Common myeloid progenitor, CD34-positive (primary cell): ENCODE results near the gene SLC22A2.

Experiments
- CTCF ChIA-PET: fragments of 350-600 bp; sonication (Branson Sonifier 250); formaldehyde crosslinking; loops from one replicate; lab custom pipeline; 2021; ENCODE audit warnings: antibody characterized with exemption; lab: Charles Lee
- POLR2A ChIA-PET: fragments of 350-600 bp; sonication (Branson Sonifier 250); formaldehyde crosslinking; loops from one replicate; lab custom pipeline; 2021; ENCODE audit warnings: antibody characterized with exemption; lab: Charles Lee
- DNase-seq, 3 donors: peaks; one replicate each; pipeline versions ENCODE4 v3.0.0 to v3.0.0-alpha.2; 2013
- H3K27ac ChIP-seq, 2 experiments: 1 replicate in 1 of 2; 2 replicates in 1 of 2; pipeline ENCODE4 v1.7.0; 2013; ENCODE audit warnings: inconsistent platforms in 2 of 2, low read length in 2 of 2, mild to moderate bottlenecking in 2 of 2, low read depth in 1 of 2, moderate library complexity in 1 of 2; ENCODE audit not compliant: severe bottlenecking in 2 of 2, insufficient read depth in 1 of 2, poor library complexity in 1 of 2
- H3K27me3 ChIP-seq, 5 experiments: replicated peaks in 2 of 5; 1 replicate in 3 of 5; 2 replicates in 2 of 5; pipeline versions ENCODE4 v1.6.1 to v1.7.0; 2013; ENCODE audit warnings: low read length in 4 of 5, mild to moderate bottlenecking in 2 of 5, moderate library complexity in 2 of 5, inconsistent platforms in 1 of 5; ENCODE audit not compliant: insufficient read depth in 5 of 5, control insufficient read depth in 4 of 5
- H3K36me3 ChIP-seq, 4 experiments: 1 replicate in 2 of 4; 2 replicates in 2 of 4; pipeline versions ENCODE4 v1.6.1 to v1.7.0; 2013; ENCODE audit warnings: low read length in 3 of 4, control low read depth in 1 of 4, mild to moderate bottlenecking in 1 of 4; ENCODE audit not compliant: control insufficient read depth in 4 of 4, insufficient read depth in 4 of 4
- H3K4me1 ChIP-seq, 4 experiments: 1 replicate in 3 of 4; 2 replicates in 1 of 4; pipeline versions ENCODE4 v1.6.1 to v1.7.1; 2013; ENCODE audit warnings: low read length in 3 of 4, mild to moderate bottlenecking in 3 of 4, control low read depth in 1 of 4, inconsistent platforms in 1 of 4, moderate library complexity in 1 of 4; ENCODE audit not compliant: control insufficient read depth in 4 of 4, insufficient read depth in 4 of 4; ENCODE audit errors: control extremely low read depth in 1 of 4
- H3K4me3 ChIP-seq, 7 experiments: 1 replicate in 4 of 7; 2 replicates in 3 of 7; pipeline versions ENCODE4 v1.5.1 to v1.7.0; 2013; ENCODE audit warnings: mild to moderate bottlenecking in 7 of 7, low read length in 6 of 7, moderate library complexity in 6 of 7, inconsistent platforms in 2 of 7, low read depth in 2 of 7, control low read depth in 1 of 7; ENCODE audit not compliant: insufficient read depth in 4 of 7, control insufficient read depth in 1 of 7; ENCODE audit errors: extremely low read depth in 1 of 7
- H3K9me3 ChIP-seq, 5 experiments: 1 replicate in 4 of 5; 2 replicates in 1 of 5; pipeline versions ENCODE4 v1.6.1 to v1.7.1; 2013; ENCODE audit warnings: low read length in 4 of 5, mild to moderate bottlenecking in 2 of 5, inconsistent platforms in 1 of 5, low read depth in 1 of 5, moderate library complexity in 1 of 5; ENCODE audit not compliant: control insufficient read depth in 4 of 5, insufficient read depth in 2 of 5; ENCODE audit errors: control extremely low read depth in 1 of 5
- WGBS: methylation state at CpG from one replicate; pipeline ENCODE4 v1.1.5; 2013; ENCODE audit not compliant: insufficient coverage; 5-methylcytosine and 5-hydroxymethylcytosine counted together

Gene SLC22A2

DNA sequence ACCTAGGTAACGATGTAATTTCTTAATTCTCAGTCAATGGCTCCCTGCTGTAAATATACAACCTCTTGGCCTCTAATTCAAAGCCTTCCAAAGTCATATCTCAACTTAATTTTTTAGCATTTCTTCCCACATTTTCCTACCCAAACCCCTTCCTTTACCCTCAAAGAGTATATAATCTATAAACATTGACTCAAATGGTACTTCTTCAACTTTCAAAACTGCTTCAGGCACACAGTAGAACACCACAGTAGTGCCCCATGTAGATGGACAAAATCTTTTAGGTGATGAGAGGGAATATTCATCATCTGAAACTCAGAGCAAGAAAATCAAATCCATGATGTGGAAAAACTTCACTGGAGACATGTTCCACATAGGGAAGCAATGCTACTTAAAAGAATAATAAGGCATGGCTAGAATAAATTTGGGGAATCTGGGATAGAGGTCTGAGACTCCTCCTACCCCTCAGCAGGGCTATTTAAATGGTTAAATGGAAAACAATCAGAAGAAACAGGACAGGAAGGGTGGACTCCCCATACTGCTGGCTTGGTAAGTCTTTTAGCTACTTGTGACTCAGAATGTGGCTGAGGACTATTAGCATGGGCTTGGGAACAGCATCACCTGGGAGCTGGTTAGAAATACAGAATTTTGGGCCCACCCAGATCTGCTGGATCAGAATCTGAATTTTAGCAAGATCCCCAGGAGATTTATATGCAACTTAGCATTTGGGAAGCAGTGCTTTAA lies 6.4 kb downstream of the SLC22A2 start:
- CTCF ChIA-PET = no interaction called here
- 88% methylated on average over 1 of the region's 1 CpG for WGBS

GRCh38 chr6:160249671-160250070 lies 8.9 kb downstream of the SLC22A2 start:
- Histone ChIP-seq H3K27me3 (peaks cover 0 to 3% (median 0%) of the 10 kb centered on the region in 5 experiments), H3K36me3 (no peaks in the 10 kb centered on the region), H3K4me3 (no peak overlapping the region), H3K27ac (no peak overlapping the region), H3K9me3 (no peaks in the 10 kb centered on the region), H3K4me1 (no peaks in the 10 kb centered on the region)
- DNase-seq = no peak
- ChIA-PET POLR2A (no interaction called here), CTCF (no interaction called here)
- WGBS = no CpG with 5 or more reads among the region's 3 CpGs

More for the DNA sequence above, 6.4 kb downstream of the SLC22A2 start:
- Histone ChIP-seq H3K36me3 (no peaks in the 10 kb centered on the region), H3K27ac (no peak overlapping the region), H3K27me3 (peaks cover 0 to 5% (median 3%) of the 10 kb centered on the region in 5 experiments), H3K9me3 (no peaks in the 10 kb centered on the region), H3K4me3 (no peak overlapping the region), H3K4me1 (no peaks in the 10 kb centered on the region)
- no peak for DNase-seq
- POLR2A ChIA-PET = no interaction called here

DNA sequence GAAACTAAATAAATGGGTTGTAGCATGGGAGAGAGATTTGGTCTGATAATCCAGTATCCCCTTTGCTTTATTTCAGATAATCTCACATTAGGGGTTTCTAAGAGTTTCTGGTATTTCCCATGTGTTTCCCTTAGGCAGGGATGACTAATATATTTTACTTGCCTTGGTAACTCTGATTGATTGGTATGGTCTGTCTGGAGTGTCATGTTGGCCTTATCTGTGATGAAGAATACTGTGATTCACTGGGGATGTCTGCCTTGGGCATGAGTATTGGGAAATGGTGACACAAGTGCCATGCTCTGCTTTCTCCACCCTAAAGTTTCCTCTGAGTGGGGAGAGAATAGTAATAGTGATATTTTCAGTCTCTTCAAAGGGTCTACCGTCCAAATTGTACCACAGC lies 10.1 kb downstream of the SLC22A2 start:
- H3K4me3 ChIP-seq = no peak overlapping the region
- H3K4me1 ChIP-seq = no peaks in the 10 kb centered on the region
- H3K36me3 ChIP-seq = no peaks in the 10 kb centered on the region
- no peaks in the 10 kb centered on the region for H3K9me3 ChIP-seq
- ChIA-PET POLR2A (no interaction called here), CTCF (no interaction called here)
- H3K27ac ChIP-seq = no peak overlapping the region
- WGBS = no CpG with 5 or more reads among the region's 1 CpG
- peaks cover 0 to 3% (median 0%) of the 10 kb centered on the region in 5 experiments for H3K27me3 ChIP-seq
- no peak for DNase-seq

- Histone ChIP-seq H3K27me3 (peaks cover 0 to 3% (median 0%) of the 10 kb centered on the region in 5 experiments), H3K9me3 (no peaks in the 10 kb centered on the region), H3K4me3 (no peak overlapping the region), H3K36me3 (no peaks in the 10 kb centered on the region), H3K4me1 (no peaks in the 10 kb centered on the region), H3K27ac (no peak overlapping the region)
- CTCF ChIA-PET = no interaction called here
- DNase-seq = no peak
- POLR2A ChIA-PET = no interaction called here
- WGBS = 90% methylated on average over 3 of the region's 3 CpGs
Observed at GRCh38 chr6:160247457-160247883, 11.2 kb downstream of the SLC22A2 start.

- H3K36me3 ChIP-seq = no peaks in the 10 kb centered on the region
- no peaks in the 10 kb centered on the region for H3K4me1 ChIP-seq
- POLR2A ChIA-PET = no interaction called here
- H3K27me3 ChIP-seq = no peaks in the 10 kb centered on the region
- no peak for DNase-seq
- no peak overlapping the region for H3K27ac ChIP-seq
- no peak overlapping the region for H3K4me3 ChIP-seq
- CTCF ChIA-PET = no interaction called here
- WGBS = 57% methylated on average over 1 of the region's 1 CpG
- peaks cover 0 to 8% (median 0%) of the 10 kb centered on the region in 5 experiments for H3K9me3 ChIP-seq
Observed at GRCh38 chr6:160240691-160241084, 17.9 kb downstream of the SLC22A2 start.

DNA sequence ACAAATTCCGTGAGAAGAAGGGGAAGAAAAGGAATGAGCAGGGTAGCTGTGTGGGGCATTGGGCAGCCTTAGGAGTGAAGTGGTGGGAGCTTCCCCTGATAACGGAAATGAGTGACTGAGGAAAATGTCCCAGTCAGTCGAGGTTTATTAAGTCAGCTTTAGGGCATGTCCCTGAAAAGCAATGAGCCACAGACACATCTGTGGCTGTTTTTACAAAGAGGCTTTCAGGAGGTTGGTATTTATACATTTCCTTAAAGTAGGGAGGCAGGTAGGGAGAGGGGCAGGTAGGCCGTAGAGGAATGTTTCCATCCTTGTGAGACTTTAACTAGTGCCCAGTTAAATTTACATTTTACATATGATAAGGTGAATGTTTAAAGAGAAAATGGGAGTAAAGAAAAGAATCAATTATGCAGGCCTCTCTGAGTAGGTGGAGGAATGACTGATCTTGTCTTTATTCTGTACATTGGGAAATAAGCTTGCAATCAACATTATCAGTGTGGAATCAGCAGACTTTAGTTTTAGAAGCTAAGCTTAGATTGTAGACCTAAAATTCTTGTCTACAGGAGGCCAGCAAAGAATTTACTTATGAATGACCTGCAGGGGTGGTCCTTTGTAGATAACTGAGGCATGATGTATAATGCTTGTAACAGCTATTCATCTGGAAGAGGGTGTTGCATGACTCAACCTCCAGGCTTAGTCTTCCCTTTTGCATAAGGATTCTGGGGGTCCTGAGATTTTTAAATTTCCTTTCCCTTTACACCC lies 18.5 kb downstream of the SLC22A2 start:
- H3K27me3 ChIP-seq = no peaks in the 10 kb centered on the region
- DNase-seq = no peak
- H3K4me3 ChIP-seq = no peak overlapping the region
- H3K9me3 ChIP-seq = peaks cover 0 to 8% (median 0%) of the 10 kb centered on the region in 5 experiments
- ChIA-PET CTCF (no interaction called here), POLR2A (no interaction called here)
- no peaks in the 10 kb centered on the region for H3K36me3 ChIP-seq
- no peaks in the 10 kb centered on the region for H3K4me1 ChIP-seq
- H3K27ac ChIP-seq = no peak overlapping the region
- WGBS = 77% methylated on average over 2 of the region's 4 CpGs
